H9 (cell line): Measurements from ENCODE around the gene OR51L1. TPM values are rescaled to one million over a fixed set of nuclear protein-coding genes. Genes with fewer than 3 reads are reported as not detected.

Experiments
- DNase-seq: peaks from one replicate; pipeline ENCODE4 v3.0.0-alpha.2; 2017
- H2AFZ ChIP-seq: one replicate; pipeline ENCODE4 v1.6.1; 2013; ENCODE audit warnings: mild to moderate bottlenecking, low read length, control low read depth, moderate library complexity
- H2AK5ac ChIP-seq: 2 replicates; pipeline ENCODE4 v1.6.1; 2013; ENCODE audit warnings: low read length, control low read depth, mixed read lengths; ENCODE audit not compliant: insufficient read length
- H2BK120ac ChIP-seq: one replicate; pipeline ENCODE4 v1.6.1; 2013; ENCODE audit warnings: low read depth, mild to moderate bottlenecking, low read length, control low read depth, inconsistent platforms; ENCODE audit not compliant: poor library complexity, severe bottlenecking
- H2BK12ac ChIP-seq: 2 replicates; pipeline ENCODE4 v1.6.1; 2013; ENCODE audit warnings: low read length, control low read depth, mixed read lengths, low read depth; ENCODE audit not compliant: insufficient read length
- H2BK15ac ChIP-seq: 2 replicates; pipeline ENCODE4 v1.6.1; 2013; ENCODE audit warnings: low read depth, low read length, control low read depth
- H2BK20ac ChIP-seq: one replicate; pipeline ENCODE4 v1.6.1; 2013; ENCODE audit warnings: low read depth, mild to moderate bottlenecking, low read length, control low read depth, inconsistent platforms; ENCODE audit not compliant: poor library complexity, severe bottlenecking
- H2BK5ac ChIP-seq: 2 replicates; pipeline ENCODE4 v1.6.1; 2013; ENCODE audit warnings: low read length, control low read depth, mixed read lengths; ENCODE audit not compliant: insufficient read length
- H3K14ac ChIP-seq: 2 replicates; pipeline ENCODE4 v1.6.1; 2013; ENCODE audit warnings: low read length, control low read depth; ENCODE audit not compliant: insufficient read depth
- H3K18ac ChIP-seq: 2 replicates; pipeline ENCODE4 v1.6.1; 2013; ENCODE audit warnings: low read depth, mild to moderate bottlenecking, mixed read lengths, low read length, control low read depth; ENCODE audit not compliant: insufficient read length
- H3K23ac ChIP-seq: 2 replicates; pipeline ENCODE4 v1.6.1; 2013; ENCODE audit warnings: low read length, control low read depth, mixed read lengths, low read depth; ENCODE audit not compliant: insufficient read length
- H3K23me2 ChIP-seq: 2 replicates; pipeline ENCODE4 v1.6.1; 2013; ENCODE audit warnings: low read depth, mild to moderate bottlenecking, mixed read lengths, low read length, control low read depth; ENCODE audit not compliant: insufficient read length, poor library complexity, severe bottlenecking
- H3K27ac ChIP-seq: 2 replicates; pipeline ENCODE4 v1.5.1; 2013; ENCODE audit warnings: low read length, control low read depth, mixed read lengths, low read depth; ENCODE audit not compliant: insufficient read length
- H3K27me3 ChIP-seq: 2 replicates; pipeline ENCODE4 v1.6.1; 2013; ENCODE audit warnings: low read length, control low read depth, inconsistent platforms; ENCODE audit not compliant: insufficient read depth
- H3K4ac ChIP-seq: 2 replicates; pipeline ENCODE4 v1.6.1; 2013; ENCODE audit warnings: low read depth, mild to moderate bottlenecking, control low read depth, inconsistent platforms, low read length, moderate library complexity
- H3K4me1 ChIP-seq: 2 replicates; pipeline ENCODE4 v1.6.1; 2013; ENCODE audit warnings: low read length, control low read depth, inconsistent platforms; ENCODE audit not compliant: insufficient read depth
- H3K4me2 ChIP-seq: 2 replicates; pipeline ENCODE4 v1.6.1; 2013; ENCODE audit warnings: low read length, control low read depth, mixed read lengths; ENCODE audit not compliant: insufficient read length, insufficient read depth
- H3K56ac ChIP-seq: 2 replicates; pipeline ENCODE4 v1.6.1; 2013; ENCODE audit warnings: low read depth, mild to moderate bottlenecking, mixed read lengths, low read length, control low read depth; ENCODE audit not compliant: insufficient read length
- H3K79me1 ChIP-seq: 2 replicates; pipeline ENCODE4 v1.6.1; 2013; ENCODE audit warnings: low read depth, mild to moderate bottlenecking, moderate library complexity, low read length, control low read depth, inconsistent platforms; ENCODE audit not compliant: insufficient read depth, poor library complexity, severe bottlenecking
- H3K79me2 ChIP-seq: 2 replicates; pipeline ENCODE4 v1.6.1; 2013; ENCODE audit warnings: low read length, control low read depth, inconsistent platforms; ENCODE audit not compliant: insufficient read depth
- H3K9ac ChIP-seq: 2 replicates; pipeline ENCODE4 v1.6.1; 2013; ENCODE audit warnings: low read length, control low read depth, mixed read lengths; ENCODE audit not compliant: insufficient read length; ENCODE audit errors: extremely low read depth
- H3K9me3 ChIP-seq: one replicate; pipeline ENCODE4 v1.6.1; 2013; ENCODE audit warnings: low read depth, low read length, inconsistent platforms; ENCODE audit not compliant: control insufficient read depth
- H3T11ph ChIP-seq: one replicate; pipeline ENCODE4 v1.6.1; 2013; ENCODE audit warnings: mild to moderate bottlenecking, low read length, control low read depth, inconsistent platforms
- H4K20me1 ChIP-seq: one replicate; pipeline ENCODE4 v1.6.1; 2013; ENCODE audit not compliant: control insufficient read depth, insufficient read length, insufficient read depth
- H4K5ac ChIP-seq: 2 replicates; pipeline ENCODE4 v1.6.1; 2013; ENCODE audit warnings: low read depth, mild to moderate bottlenecking, mixed read lengths, low read length, control low read depth; ENCODE audit not compliant: insufficient read length
- H4K8ac ChIP-seq: replicated peaks from 2 replicates; pipeline ENCODE4 v1.6.1; 2013; ENCODE audit warnings: low read length, control low read depth, mixed read lengths, low read depth; ENCODE audit not compliant: insufficient read length
- H4K91ac ChIP-seq: 2 replicates; pipeline ENCODE4 v1.6.1; 2013; ENCODE audit warnings: low read depth, mild to moderate bottlenecking, moderate library complexity, mixed read lengths, low read length, control low read depth; ENCODE audit not compliant: insufficient read length
- H3K27ac Mint-ChIP-seq, 3 experiments: 2 replicates in 2 of 3; 3 replicates in 1 of 3; pipeline ENCODE4 v1.8.0; 2020 to 2021; ENCODE audit warnings: mixed read lengths in 3 of 3, mild to moderate bottlenecking in 1 of 3, moderate library complexity in 1 of 3
- H3K27me3 Mint-ChIP-seq: 2 replicates; pipeline ENCODE4 v1.8.0; 2021; ENCODE audit warnings: low read depth, mild to moderate bottlenecking, moderate library complexity, mixed read lengths
- H3K36me3 Mint-ChIP-seq, 3 experiments: 2 replicates in 2 of 3; 3 replicates in 1 of 3; pipeline ENCODE4 v1.8.0; 2020 to 2021; ENCODE audit warnings: low read depth in 3 of 3, mixed read lengths in 3 of 3; ENCODE audit not compliant: insufficient read depth in 1 of 3
- H3K4me1 Mint-ChIP-seq, 2 experiments: 2 replicates each; pipeline ENCODE4 v1.8.0; 2020; ENCODE audit warnings: mixed read lengths in 2 of 2
- H3K4me3 Mint-ChIP-seq, 2 experiments: 2 replicates in 1 of 2; 3 replicates in 1 of 2; pipeline ENCODE4 v1.8.0; 2020 to 2021; ENCODE audit warnings: mild to moderate bottlenecking in 2 of 2, mixed read lengths in 2 of 2, moderate library complexity in 1 of 2
- H3K9me3 Mint-ChIP-seq, 2 experiments: 2 replicates in 1 of 2; 3 replicates in 1 of 2; pipeline ENCODE4 v1.8.0; 2020; ENCODE audit warnings: mild to moderate bottlenecking in 2 of 2, mixed read lengths in 2 of 2, moderate library complexity in 1 of 2
- CTCF ChIP-seq: fragments of 200-600 bp; sonication (generic); conservative IDR thresholded peaks from 3 replicates; pipeline ENCODE4 v1.8.0; 2021; ENCODE audit warnings: antibody characterized with exemption, mild to moderate bottlenecking
- WGBS: extraction: QIAGEN DNeasy Blood & Tissue Kit; methylation state at CpG from one replicate; pipeline ENCODE4 v1.1.7; 2013; ENCODE audit warnings: missing lambda C conversion rate, low lambda C conversion rate, mixed read lengths; ENCODE audit not compliant: insufficient read length; ENCODE audit errors: extremely low coverage; 5-methylcytosine and 5-hydroxymethylcytosine counted together
- total RNA-seq: library from RNA; stranded (reverse); gene quantifications from 2 replicates; pipeline ENCODE4 v1.2.1, GENCODE V29; 2021

OR51L1 gene
- total RNA-seq, 1 experiment from 2014 or later, result not detected

GRCh38 chr11:4983841-4984240 lies 10.8 kb upstream of the OR51L1 start:
- Histone ChIP-seq H3T11ph (no peak overlapping the region), H3K18ac (no peak overlapping the region), H2BK120ac (no peak overlapping the region), H3K23ac (no peak overlapping the region), H3K79me2 (no peaks in the 10 kb centered on the region), H2BK20ac (no peak overlapping the region), H3K14ac (no peak overlapping the region), H3K9me3 (no peaks in the 10 kb centered on the region), H2AK5ac (no peak overlapping the region), H3K4me1 (no peaks in the 10 kb centered on the region), H3K23me2 (no peaks in the 10 kb centered on the region), H4K5ac (no peak overlapping the region), H3K4me2 (no peak overlapping the region), H4K8ac (no peak overlapping the region), H2BK15ac (no peak overlapping the region), H2BK12ac (no peak overlapping the region), H4K91ac (no peak overlapping the region), H4K20me1 (no peaks in the 10 kb centered on the region), H3K9ac (no peak overlapping the region), H3K56ac (no peak overlapping the region), H3K27me3 (no peaks in the 10 kb centered on the region), H3K79me1 (no peaks in the 10 kb centered on the region), H3K27ac (no peak overlapping the region), H3K4ac (no peak overlapping the region), H2AFZ (no peak overlapping the region), H2BK5ac (no peak overlapping the region)
- Mint-ChIP-seq H3K4me3 (no peak overlapping the region), H3K4me1 (no peaks in the 10 kb centered on the region), H3K27me3 (no peaks in the 10 kb centered on the region; the same call in 1 of the 2 replicates), H3K9me3 (no peaks in the 10 kb centered on the region; a peak in 1 of 5 replicates), H3K27ac (no peak overlapping the region; a peak in 1 of 7 replicates), H3K36me3 (no peaks in the 10 kb centered on the region)
- no CpG with 5 or more reads among the region's 6 CpGs for WGBS
- no peak for TF ChIP-seq CTCF
- DNase-seq, result no peak
